GM12878 (cell line): Measurements from ENCODE around the gene TIGAR. TPM values are rescaled to one million over a fixed set of nuclear protein-coding genes. Genes with fewer than 3 reads are reported as not detected.

ENCODE experiments used
- ATAC-seq: fragments of 200-7000 bp; cut with Tn5 transposase; 3 replicates; pipeline ENCODE4 v1.9.1; 2020; ENCODE audit warnings: mild to moderate bottlenecking, moderate library complexity
- BruUV-seq: library from RNA; stranded (reverse); fragments of 400-500 nt; replicated peaks from 2 replicates; lab custom pipeline; 2021; lab: Mats Ljungman, UMichigan
- CTCF ChIA-PET: fragments of 300-600 bp; sonication (Branson Sonifier 250); formaldehyde crosslinking; extraction: SDS; loops from one replicate; lab custom pipeline; 2021; ENCODE audit warnings: inconsistent platforms; lab: Yijun Ruan, JAX
- POLR2A ChIA-PET: fragments of 350-600 bp; formaldehyde crosslinking; extraction: SDS; loops from one replicate; lab custom pipeline; 2021; ENCODE audit warnings: inconsistent platforms; lab: Charles Lee
- RAD21 ChIA-PET: fragments of 300-600 bp; sonication (Branson Sonifier 250); formaldehyde crosslinking; loops from one replicate; lab custom pipeline; 2023; ENCODE audit warnings: antibody characterized with exemption; ENCODE audit not compliant: unreplicated experiment; lab: Charles Lee
- SMC1A ChIA-PET: fragments of 300-600 bp; sonication (Branson Sonifier 250); formaldehyde crosslinking; loops from one replicate; lab custom pipeline; 2023; ENCODE audit not compliant: unreplicated experiment, uncharacterized antibody; lab: Charles Lee
- DNase-seq: peaks from one replicate; pipeline ENCODE4 v3.0.0-alpha.2; 2011; ENCODE audit warnings: low read depth, low spot score
- FAIRE-seq: peaks from 3 replicates; lab custom pipeline; 2011; peaks lifted over from hg19 to GRCh38; lab: Jason Lieb, UNC
- H2AFZ ChIP-seq: 2 replicates; pipeline ENCODE4 v1.6.0; 2011; ENCODE audit warnings: low read depth, low read length, control low read depth; ENCODE audit not compliant: control insufficient read depth
- H3K27ac ChIP-seq: 2 replicates; pipeline ENCODE4 v1.5.1; 2011; ENCODE audit warnings: control low read depth; ENCODE audit not compliant: control insufficient read depth, insufficient read depth
- H3K27me3 ChIP-seq, 2 experiments: replicated peaks in 1 of 2; 2 replicates each; pipeline versions ENCODE4 v1.6.0 to v1.6.1; 2011; ENCODE audit warnings: low read length in 1 of 2; ENCODE audit not compliant: control insufficient read depth in 2 of 2, insufficient read depth in 2 of 2
- H3K36me3 ChIP-seq, 2 experiments: 2 replicates each; pipeline ENCODE4 v1.5.1; 2011; ENCODE audit warnings: low read length in 1 of 2; ENCODE audit not compliant: control insufficient read depth in 2 of 2, insufficient read depth in 2 of 2
- H3K4me1 ChIP-seq: 2 replicates; pipeline ENCODE4 v1.6.1; 2011; ENCODE audit warnings: mild to moderate bottlenecking, low read length, moderate library complexity, mixed read lengths; ENCODE audit not compliant: control insufficient read depth, insufficient read depth
- H3K4me2 ChIP-seq: 2 replicates; pipeline ENCODE4 v1.6.0; 2011; ENCODE audit warnings: control low read depth; ENCODE audit not compliant: control insufficient read depth, insufficient read depth
- H3K4me3 ChIP-seq: fragments of 200-600 bp; sonication (generic); 2 replicates; pipeline ENCODE4 v1.5.1; 2016
- H3K79me2 ChIP-seq: 2 replicates; pipeline ENCODE4 v1.6.0; 2011; ENCODE audit warnings: low read length; ENCODE audit not compliant: control insufficient read depth, insufficient read depth
- H3K9ac ChIP-seq: 2 replicates; pipeline ENCODE4 v1.8.0; 2011; ENCODE audit warnings: low read length, control low read depth, mixed read lengths; ENCODE audit not compliant: control insufficient read depth, insufficient read depth
- H3K9me3 ChIP-seq: replicated peaks from 3 replicates; pipeline ENCODE4 v1.5.1; 2011; ENCODE audit warnings: mild to moderate bottlenecking, low read length; ENCODE audit not compliant: control insufficient read depth, insufficient read depth
- H4K20me1 ChIP-seq: 2 replicates; pipeline ENCODE4 v1.6.0; 2011; ENCODE audit not compliant: control insufficient read depth, insufficient read depth
- ATF7 ChIP-seq: fragments of 450-650 bp; IDR thresholded peaks from 2 replicates; pipeline ENCODE4 v1.6.1; 2016; ENCODE audit warnings: low read depth, mild to moderate bottlenecking
- CEBPB ChIP-seq, 2 experiments: fragments of 150-350 bp in 1 of 2; IDR thresholded peaks; 2 replicates each; pipeline ENCODE4 v1.6.1; 2012 to 2014; ENCODE audit warnings: low read depth in 2 of 2, low read length in 2 of 2, borderline replicate concordance in 1 of 2, inconsistent platforms in 1 of 2
- EGR1 ChIP-seq, 2 experiments: IDR thresholded peaks; 1 replicate in 1 of 2; 2 replicates in 1 of 2; pipeline ENCODE4 v1.6.1; 2011 to 2012; ENCODE audit warnings: low read depth in 2 of 2, low read length in 2 of 2, borderline replicate concordance in 1 of 2, mild to moderate bottlenecking in 1 of 2, moderate library complexity in 1 of 2
- EZH2 ChIP-seq: IDR thresholded peaks from 2 replicates; pipeline ENCODE4 v1.6.1; 2012; ENCODE audit warnings: low read depth, mild to moderate bottlenecking, control low read depth, inconsistent platforms, low read length, borderline replicate concordance; ENCODE audit not compliant: control insufficient read depth
- FOXM1 ChIP-seq: IDR thresholded peaks from 2 replicates; pipeline ENCODE4 v1.6.1; 2012; ENCODE audit warnings: low read depth, mild to moderate bottlenecking, inconsistent platforms, low read length, moderate library complexity
- KDM1A ChIP-seq: fragments of 200-600 bp; sonication (generic); IDR thresholded peaks from 2 replicates; pipeline ENCODE4 v1.6.1; 2016; ENCODE audit warnings: borderline replicate concordance
- MAX ChIP-seq: IDR thresholded peaks from 2 replicates; pipeline ENCODE4 v1.6.1; 2012; ENCODE audit warnings: low read depth, low read length, improper control_type of control experiment
- PBX3 ChIP-seq: IDR thresholded peaks from 2 replicates; pipeline ENCODE4 v1.6.1; 2011; ENCODE audit warnings: mild to moderate bottlenecking, low read depth, low read length, moderate library complexity; ENCODE audit not compliant: insufficient replicate concordance
- RBBP5 ChIP-seq: fragments of 200-600 bp; sonication (generic); conservative IDR thresholded peaks from 2 replicates; pipeline ENCODE4 v1.6.1; 2016
- RCOR1 ChIP-seq: conservative IDR thresholded peaks from 2 replicates; pipeline ENCODE4 v1.6.1; 2012; ENCODE audit warnings: low read depth, low read length, improper control_type of control experiment
- SREBF2 ChIP-seq: IDR thresholded peaks from 2 replicates; pipeline ENCODE4 v1.6.1; 2012; ENCODE audit warnings: mild to moderate bottlenecking, low read length
- TCF3 ChIP-seq: IDR thresholded peaks from 2 replicates; pipeline ENCODE4 v1.6.1; 2012; ENCODE audit warnings: low read depth, mild to moderate bottlenecking, low read length, borderline replicate concordance; ENCODE audit not compliant: insufficient read depth
- YY1 ChIP-seq: IDR thresholded peaks from 2 replicates; pipeline ENCODE4 v1.6.1; 2011; ENCODE audit warnings: low read depth, mild to moderate bottlenecking, low read length
- ZZZ3 ChIP-seq: IDR thresholded peaks from 2 replicates; pipeline ENCODE4 v1.6.1; 2011; ENCODE audit warnings: low read depth; ENCODE audit not compliant: control insufficient read depth, insufficient read length
- WGBS: methylation state at CpG from one replicate; pipeline ENCODE4 v1.1.6; 2016; ENCODE audit warnings: low lambda C conversion rate; ENCODE audit not compliant: insufficient replicate concordance, insufficient coverage; ENCODE audit errors: missing lambda C conversion rate; 5-methylcytosine and 5-hydroxymethylcytosine counted together
- in situ Hi-C: fragments of 300-500 bp; cut with MboI; formaldehyde crosslinking; loops from 9 replicates; pipeline ENCODE4 v1.14.3; 2018; ENCODE audit warnings: mixed read lengths
- intact Hi-C: fragments of 100-400 bp; cut with micrococcal nuclease; formaldehyde crosslinking; loops from one replicate; pipeline ENCODE4 v1.14.2; 2022; ENCODE audit not compliant: unreplicated experiment
- polyA plus RNA-seq, 11 experiments: library from polyadenylated mRNA; depleted of rRNA in 4 of 11; unstranded in 6 of 11; stranded (reverse) in 5 of 11; fragments of >200 nt; fragmentation: Nextera tagmentation in 4 of 11; fragmentation: Illumina TruSeq in 1 of 11; extraction: Ambion mirVana in 4 of 11; extraction: Trizol in 1 of 11; gene quantifications; 1 replicate in 1 of 11; 2 replicates in 10 of 11; pipeline versions ENCODE4 v1.2.1 to v1.2.3, GENCODE V29; 2011 to 2016; ENCODE audit warnings: inconsistent platforms in 2 of 11, missing spikeins in 2 of 11, low read depth in 1 of 11
- total RNA-seq, 4 experiments: library from RNA; depleted of rRNA in 3 of 4; stranded (reverse); fragments of >200 nt in 3 of 4; fragmentation: Illumina TruSeq in 1 of 4; extraction: Trizol in 1 of 4; gene quantifications; 2 replicates each; pipeline versions ENCODE4 v1.2.1 to v1.2.3, GENCODE V29; 2013 to 2021
- TF ChIP-seq, protein P1 (sequence below): fragments of 450-650 bp; IDR thresholded peaks from 2 replicates; pipeline ENCODE4 v1.6.1; 2017; ENCODE audit warnings: low read depth, mild to moderate bottlenecking, moderate library complexity
- TF ChIP-seq, protein P2 (sequence below): fragments of 450-650 bp; IDR thresholded peaks from 2 replicates; pipeline ENCODE4 v1.6.1; 2017; ENCODE audit warnings: antibody characterized with exemption, mild to moderate bottlenecking, moderate library complexity
- TF ChIP-seq, protein P3 (sequence below): fragments of 150-350 bp; IDR thresholded peaks from 2 replicates; pipeline ENCODE4 v1.6.1; 2014; ENCODE audit warnings: mild to moderate bottlenecking, low read depth, low read length

The TIGAR gene
- total and polyA plus RNA-seq, 10 of the 15 experiments (the other 5 are each of a cell fraction or from before 2014, with no cell fraction given): 7.6 to 45.7 (median 16.5) TPM

DNA sequence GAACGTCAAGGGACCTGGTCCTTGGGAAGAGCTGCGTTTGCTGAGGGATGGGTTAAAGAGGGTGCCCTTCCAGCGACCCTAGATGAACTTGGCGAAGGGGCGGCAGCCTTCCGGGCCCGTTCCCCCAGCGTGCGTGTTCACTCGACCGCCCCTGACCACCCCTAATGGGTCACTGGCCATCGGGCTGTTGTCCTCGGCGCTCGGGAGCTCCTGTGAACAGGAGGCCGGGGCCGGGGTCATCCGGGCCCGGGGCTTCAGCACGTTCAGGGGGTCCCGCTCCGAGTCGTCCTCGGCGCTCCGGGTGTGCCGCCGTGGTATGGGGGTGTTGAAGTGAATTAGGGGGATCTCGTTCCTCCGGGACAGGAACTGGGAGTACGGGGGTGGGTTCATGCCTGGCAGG, 49.3 kb downstream of the TIGAR start (continued):
- TF ChIP-seq CEBPB (IDR thresholded peaks at IDR 0.05; ENCODE audit: borderline replicate concordance in 1 of 2, low read depth in 2 of 2, low read length in 2 of 2) (no peak), EZH2 (no peak), ATF7 (no peak)
- TF ChIP-seq, protein P1, sequence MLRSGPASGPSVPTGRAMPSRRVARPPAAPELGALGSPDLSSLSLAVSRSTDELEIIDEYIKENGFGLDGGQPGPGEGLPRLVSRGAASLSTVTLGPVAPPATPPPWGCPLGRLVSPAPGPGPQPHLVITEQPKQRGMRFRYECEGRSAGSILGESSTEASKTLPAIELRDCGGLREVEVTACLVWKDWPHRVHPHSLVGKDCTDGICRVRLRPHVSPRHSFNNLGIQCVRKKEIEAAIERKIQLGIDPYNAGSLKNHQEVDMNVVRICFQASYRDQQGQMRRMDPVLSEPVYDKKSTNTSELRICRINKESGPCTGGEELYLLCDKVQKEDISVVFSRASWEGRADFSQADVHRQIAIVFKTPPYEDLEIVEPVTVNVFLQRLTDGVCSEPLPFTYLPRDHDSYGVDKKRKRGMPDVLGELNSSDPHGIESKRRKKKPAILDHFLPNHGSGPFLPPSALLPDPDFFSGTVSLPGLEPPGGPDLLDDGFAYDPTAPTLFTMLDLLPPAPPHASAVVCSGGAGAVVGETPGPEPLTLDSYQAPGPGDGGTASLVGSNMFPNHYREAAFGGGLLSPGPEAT: no peak
- TF ChIP-seq, protein P2, sequence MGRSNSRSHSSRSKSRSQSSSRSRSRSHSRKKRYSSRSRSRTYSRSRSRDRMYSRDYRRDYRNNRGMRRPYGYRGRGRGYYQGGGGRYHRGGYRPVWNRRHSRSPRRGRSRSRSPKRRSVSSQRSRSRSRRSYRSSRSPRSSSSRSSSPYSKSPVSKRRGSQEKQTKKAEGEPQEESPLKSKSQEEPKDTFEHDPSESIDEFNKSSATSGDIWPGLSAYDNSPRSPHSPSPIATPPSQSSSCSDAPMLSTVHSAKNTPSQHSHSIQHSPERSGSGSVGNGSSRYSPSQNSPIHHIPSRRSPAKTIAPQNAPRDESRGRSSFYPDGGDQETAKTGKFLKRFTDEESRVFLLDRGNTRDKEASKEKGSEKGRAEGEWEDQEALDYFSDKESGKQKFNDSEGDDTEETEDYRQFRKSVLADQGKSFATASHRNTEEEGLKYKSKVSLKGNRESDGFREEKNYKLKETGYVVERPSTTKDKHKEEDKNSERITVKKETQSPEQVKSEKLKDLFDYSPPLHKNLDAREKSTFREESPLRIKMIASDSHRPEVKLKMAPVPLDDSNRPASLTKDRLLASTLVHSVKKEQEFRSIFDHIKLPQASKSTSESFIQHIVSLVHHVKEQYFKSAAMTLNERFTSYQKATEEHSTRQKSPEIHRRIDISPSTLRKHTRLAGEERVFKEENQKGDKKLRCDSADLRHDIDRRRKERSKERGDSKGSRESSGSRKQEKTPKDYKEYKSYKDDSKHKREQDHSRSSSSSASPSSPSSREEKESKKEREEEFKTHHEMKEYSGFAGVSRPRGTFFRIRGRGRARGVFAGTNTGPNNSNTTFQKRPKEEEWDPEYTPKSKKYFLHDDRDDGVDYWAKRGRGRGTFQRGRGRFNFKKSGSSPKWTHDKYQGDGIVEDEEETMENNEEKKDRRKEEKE: no peak

DNA sequence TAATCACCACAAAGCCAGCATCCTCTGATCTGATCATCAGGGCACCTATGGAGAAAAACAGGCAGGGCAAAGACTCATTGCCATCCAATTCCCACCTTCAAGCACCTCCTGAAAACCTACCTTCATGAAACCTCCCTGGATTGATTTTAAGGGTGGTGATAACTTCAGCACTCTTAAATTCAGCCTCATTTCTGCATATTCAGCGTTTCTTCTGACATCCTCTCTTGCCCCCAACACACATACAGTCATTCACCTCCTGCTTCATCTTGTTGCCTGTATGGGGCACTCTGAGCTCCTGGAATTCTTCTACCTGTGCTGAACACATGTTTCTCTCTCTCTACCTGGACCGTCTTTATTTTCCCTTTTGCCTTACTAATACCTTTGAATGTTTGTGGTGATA, 51.6 kb downstream of the TIGAR start:
- intact Hi-C loops (no loop called here), in situ Hi-C loops (no loop called here)
- ChIA-PET POLR2A (no interaction called here), CTCF (no interaction called here), SMC1A (no interaction called here), RAD21 (no interaction called here)
- no peak for ATAC-seq
- no peak for FAIRE-seq
- Histone ChIP-seq H4K20me1 (no peaks in the 10 kb centered on the region), H3K4me1 (no peaks in the 10 kb centered on the region), H3K4me3 (no peak overlapping the region), H3K79me2 (no peaks in the 10 kb centered on the region), H3K27ac (no peak overlapping the region), H3K27me3 (no peaks in the 10 kb centered on the region; a peak in 2 of 4 replicates), H3K36me3 (no peaks in the 10 kb centered on the region), H3K9ac (no peak overlapping the region), H3K4me2 (no peak overlapping the region), H3K9me3 (no peaks in the 10 kb centered on the region), H2AFZ (no peak overlapping the region)
- BruUV-seq: no TSS peak
- 56% methylated on average over 2 of the region's 2 CpGs for WGBS
- no peak for DNase-seq
- no peak for TF ChIP-seq FOXM1
- TF ChIP-seq YY1: no peak
- TF ChIP-seq KDM1A: no peak
- TF ChIP-seq ZZZ3: no peak
- TF ChIP-seq, protein P3, sequence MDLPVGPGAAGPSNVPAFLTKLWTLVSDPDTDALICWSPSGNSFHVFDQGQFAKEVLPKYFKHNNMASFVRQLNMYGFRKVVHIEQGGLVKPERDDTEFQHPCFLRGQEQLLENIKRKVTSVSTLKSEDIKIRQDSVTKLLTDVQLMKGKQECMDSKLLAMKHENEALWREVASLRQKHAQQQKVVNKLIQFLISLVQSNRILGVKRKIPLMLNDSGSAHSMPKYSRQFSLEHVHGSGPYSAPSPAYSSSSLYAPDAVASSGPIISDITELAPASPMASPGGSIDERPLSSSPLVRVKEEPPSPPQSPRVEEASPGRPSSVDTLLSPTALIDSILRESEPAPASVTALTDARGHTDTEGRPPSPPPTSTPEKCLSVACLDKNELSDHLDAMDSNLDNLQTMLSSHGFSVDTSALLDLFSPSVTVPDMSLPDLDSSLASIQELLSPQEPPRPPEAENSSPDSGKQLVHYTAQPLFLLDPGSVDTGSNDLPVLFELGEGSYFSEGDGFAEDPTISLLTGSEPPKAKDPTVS: no peak
- no peak for TF ChIP-seq PBX3
- TF ChIP-seq RBBP5: no peak
- TF ChIP-seq SREBF2: no peak
- TF ChIP-seq RCOR1: no peak
- TF ChIP-seq TCF3: no peak
- no peak for TF ChIP-seq MAX
- no peak for TF ChIP-seq EGR1 (IDR thresholded peaks at IDR 0.05; ENCODE audit: borderline replicate concordance in 1 of 2, low read depth in 2 of 2, low read length in 2 of 2)
